HEK293 (cell line): ENCODE results near the gene GPR4.

Source experiments
- CTCF ChIA-PET: fragments of 350-600 bp; formaldehyde crosslinking; extraction: SDS; loops from one replicate; lab custom pipeline; 2021; ENCODE audit warnings: antibody characterized with exemption; lab: Yijun Ruan, JAX
- POLR2A ChIA-PET: fragments of 300-600 bp; formaldehyde crosslinking; extraction: SDS; loops from one replicate; lab custom pipeline; 2020; ENCODE audit warnings: antibody characterized with exemption, inconsistent platforms; lab: Yijun Ruan, JAX
- H3K27ac ChIP-seq: fragments of 200-500 bp; sonication (Bioruptor generic); 2 replicates; pipeline ENCODE4 v1.5.1; 2014; ENCODE audit warnings: low read depth, low read length, control low read depth, inconsistent platforms; ENCODE audit errors: extremely low read depth
- H3K36me3 ChIP-seq, 2 experiments: fragments of 200-500 bp in 1 of 2; sonication (Bioruptor generic) in 1 of 2; 1 replicate in 1 of 2; 2 replicates in 1 of 2; pipeline ENCODE4 v1.5.1; 2014 to 2017; ENCODE audit warnings: inconsistent platforms in 2 of 2, low read length in 2 of 2; ENCODE audit not compliant: control insufficient read depth in 2 of 2, insufficient read depth in 1 of 2
- H3K4me1 ChIP-seq: fragments of 200-500 bp; sonication (Bioruptor generic); 2 replicates; pipeline ENCODE4 v1.5.1; 2014; ENCODE audit warnings: mild to moderate bottlenecking, low read length, inconsistent platforms; ENCODE audit not compliant: control insufficient read depth, insufficient read depth
- H3K4me3 ChIP-seq: 2 replicates; pipeline ENCODE4 v1.5.1; 2011; ENCODE audit warnings: low read depth, mild to moderate bottlenecking, control low read depth, low read length, moderate library complexity
- H3K9me3 ChIP-seq: fragments of 200-500 bp; sonication (Bioruptor generic); 2 replicates; pipeline ENCODE4 v1.5.1; 2014; ENCODE audit warnings: low read depth, low read length, inconsistent platforms; ENCODE audit not compliant: control insufficient read depth, insufficient read depth
- FEZF1 ChIP-seq: fragments of 450-650 bp; formaldehyde crosslinking; IDR thresholded peaks from 2 replicates; pipeline ENCODE4 v1.5.1; 2016; ENCODE audit warnings: missing biosample characterization, missing genetic modification characterization
- KLF1 ChIP-seq: fragments of 450-650 bp; formaldehyde crosslinking; IDR thresholded peaks from 2 replicates; pipeline ENCODE4 v1.5.1; 2016; ENCODE audit warnings: missing biosample characterization, missing genetic modification characterization
- SETDB1 ChIP-seq: IDR thresholded peaks from one replicate; pipeline ENCODE4 v1.6.1; 2017; ENCODE audit warnings: mild to moderate bottlenecking, low read length, moderate library complexity, mixed read lengths; ENCODE audit not compliant: insufficient read length
- WT1 ChIP-seq: fragments of 450-650 bp; formaldehyde crosslinking; IDR thresholded peaks from 2 replicates; pipeline ENCODE4 v1.5.1; 2016; ENCODE audit warnings: missing biosample characterization, missing genetic modification characterization
- YY2 ChIP-seq: fragments of 450-650 bp; formaldehyde crosslinking; IDR thresholded peaks from 2 replicates; pipeline ENCODE4 v1.5.1; 2016; ENCODE audit warnings: missing biosample characterization, missing genetic modification characterization
- ZBTB17 ChIP-seq: fragments of 450-650 bp; formaldehyde crosslinking; IDR thresholded peaks from 2 replicates; pipeline ENCODE4 v1.5.1; 2016; ENCODE audit warnings: missing biosample characterization, missing genetic modification characterization
- ZBTB21 ChIP-seq: fragments of 450-650 bp; formaldehyde crosslinking; IDR thresholded peaks from 2 replicates; pipeline ENCODE4 v1.5.1; 2017; ENCODE audit warnings: missing biosample characterization, missing genetic modification characterization
- ZEB2 ChIP-seq: fragments of 450-650 bp; formaldehyde crosslinking; IDR thresholded peaks from 2 replicates; pipeline ENCODE4 v1.5.1; 2016; ENCODE audit warnings: missing biosample characterization, missing genetic modification characterization
- ZNF19 ChIP-seq: fragments of 450-650 bp; formaldehyde crosslinking; IDR thresholded peaks from 2 replicates; pipeline ENCODE4; 2016; ENCODE audit warnings: missing biosample characterization, missing genetic modification characterization, low read depth
- ZNF24 ChIP-seq: fragments of 450-650 bp; formaldehyde crosslinking; IDR thresholded peaks from 2 replicates; pipeline ENCODE4 v1.5.1; 2016; ENCODE audit warnings: missing biosample characterization, missing genetic modification characterization
- ZNF37A ChIP-seq: fragments of 450-650 bp; IDR thresholded peaks from 2 replicates; pipeline ENCODE4 v1.5.1; 2018; ENCODE audit warnings: missing biosample characterization, missing genetic modification characterization
- ZNF391 ChIP-seq: fragments of 450-650 bp; formaldehyde crosslinking; IDR thresholded peaks from 2 replicates; pipeline ENCODE4 v1.5.1; 2016; ENCODE audit warnings: low read depth, missing biosample characterization, missing genetic modification characterization, borderline replicate concordance
- ZNF654 ChIP-seq: fragments of 450-650 bp; formaldehyde crosslinking; IDR thresholded peaks from 2 replicates; pipeline ENCODE4 v1.5.1; 2016; ENCODE audit warnings: low read depth, missing biosample characterization, missing genetic modification characterization
- ZSCAN16 ChIP-seq: fragments of 450-650 bp; formaldehyde crosslinking; IDR thresholded peaks from 2 replicates; pipeline ENCODE4 v1.5.1; 2016; ENCODE audit warnings: missing biosample characterization, missing genetic modification characterization
- ZSCAN23 ChIP-seq: fragments of 450-650 bp; formaldehyde crosslinking; IDR thresholded peaks from 2 replicates; pipeline ENCODE4 v1.5.1; 2016; ENCODE audit warnings: missing biosample characterization, missing genetic modification characterization
- ZSCAN30 ChIP-seq: fragments of 450-650 bp; IDR thresholded peaks from 2 replicates; pipeline ENCODE4 v1.5.1; 2018; ENCODE audit warnings: missing biosample characterization, mild to moderate bottlenecking, missing genetic modification characterization, moderate library complexity
- TF ChIP-seq, protein P1 (sequence below): fragments of 450-650 bp; formaldehyde crosslinking; IDR thresholded peaks from 2 replicates; pipeline ENCODE4 v1.5.1; 2016; ENCODE audit warnings: missing biosample characterization, missing genetic modification characterization
- TF ChIP-seq, protein P2 (sequence below): fragments of 450-650 bp; formaldehyde crosslinking; IDR thresholded peaks from 2 replicates; pipeline ENCODE4 v1.5.1; 2016; ENCODE audit warnings: missing biosample characterization, missing genetic modification characterization
- TF ChIP-seq, protein P3 (sequence below): fragments of 450-650 bp; formaldehyde crosslinking; conservative IDR thresholded peaks from 2 replicates; pipeline ENCODE4 v1.5.1; 2016; ENCODE audit warnings: low read depth, missing biosample characterization, missing genetic modification characterization
- TF ChIP-seq, protein P4 (sequence below): fragments of 450-650 bp; formaldehyde crosslinking; IDR thresholded peaks from 2 replicates; pipeline ENCODE4 v1.5.1; 2016; ENCODE audit warnings: missing biosample characterization, missing genetic modification characterization
- TF ChIP-seq, protein P5 (sequence below): sonication (generic); formaldehyde crosslinking; IDR thresholded peaks from 2 replicates; pipeline ENCODE4 v1.8.1; 2022; ENCODE audit warnings: mild to moderate bottlenecking, moderate library complexity, missing genetic modification reagents
- TF ChIP-seq, protein P6 (sequence below): fragments of 450-650 bp; formaldehyde crosslinking; IDR thresholded peaks from 2 replicates; pipeline ENCODE4 v1.5.1; 2016; ENCODE audit warnings: missing biosample characterization, missing genetic modification characterization

GPR4 gene

DNA sequence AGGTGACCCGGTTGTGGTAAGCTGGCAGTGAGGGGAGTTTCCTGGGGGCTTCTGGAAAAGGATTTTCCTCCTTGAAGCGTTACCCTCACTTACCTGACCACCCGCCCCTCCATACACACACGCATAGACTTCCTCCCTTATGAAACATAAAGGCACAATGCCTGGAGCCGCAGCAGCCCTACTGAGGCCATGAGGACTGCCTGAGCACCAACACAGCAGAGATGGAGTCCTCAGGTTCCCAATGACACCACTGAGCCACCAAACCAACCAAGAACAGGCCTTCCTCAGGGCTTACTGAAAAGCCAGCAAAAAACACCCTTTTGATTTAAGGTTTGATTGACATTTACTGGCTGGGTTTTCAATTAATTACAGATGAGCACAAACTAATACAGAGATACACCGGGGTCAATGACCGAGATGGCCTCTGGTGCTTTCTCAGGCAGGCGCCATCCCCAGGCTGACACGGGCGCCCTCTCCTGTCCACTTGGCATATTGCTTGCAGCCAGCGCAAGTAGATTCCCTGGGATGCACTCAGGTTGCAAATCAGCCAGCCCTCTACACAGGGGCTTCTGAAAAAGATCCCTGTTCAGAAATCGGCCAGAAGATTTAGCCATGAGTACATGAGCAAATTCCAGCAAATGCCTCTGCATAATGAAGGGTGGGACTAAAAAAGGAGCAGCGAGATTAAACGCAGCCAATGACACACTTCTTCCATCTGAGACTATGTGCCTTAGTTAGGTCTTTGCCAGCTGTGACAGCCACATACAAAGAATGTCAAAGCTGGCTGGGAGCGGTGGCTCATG, 32.2 kb downstream of the GPR4 start:
- Histone ChIP-seq H3K9me3 (no peaks in the 10 kb centered on the region), H3K4me1 (peaks cover 7% of the 10 kb centered on the region), H3K36me3 (no peaks in the 10 kb centered on the region; a peak in 1 of 3 replicates), H3K27ac (no peak overlapping the region), H3K4me3 (no peak overlapping the region)
- 0 out of 2 replicates have a peak, but pooled peaks have one; percentile 18 for TF ChIP-seq ZSCAN30 (tag by site-specific recombination)
- no peak for TF ChIP-seq ZNF19
- TF ChIP-seq SETDB1: peak; percentile 36
- TF ChIP-seq, protein P1, sequence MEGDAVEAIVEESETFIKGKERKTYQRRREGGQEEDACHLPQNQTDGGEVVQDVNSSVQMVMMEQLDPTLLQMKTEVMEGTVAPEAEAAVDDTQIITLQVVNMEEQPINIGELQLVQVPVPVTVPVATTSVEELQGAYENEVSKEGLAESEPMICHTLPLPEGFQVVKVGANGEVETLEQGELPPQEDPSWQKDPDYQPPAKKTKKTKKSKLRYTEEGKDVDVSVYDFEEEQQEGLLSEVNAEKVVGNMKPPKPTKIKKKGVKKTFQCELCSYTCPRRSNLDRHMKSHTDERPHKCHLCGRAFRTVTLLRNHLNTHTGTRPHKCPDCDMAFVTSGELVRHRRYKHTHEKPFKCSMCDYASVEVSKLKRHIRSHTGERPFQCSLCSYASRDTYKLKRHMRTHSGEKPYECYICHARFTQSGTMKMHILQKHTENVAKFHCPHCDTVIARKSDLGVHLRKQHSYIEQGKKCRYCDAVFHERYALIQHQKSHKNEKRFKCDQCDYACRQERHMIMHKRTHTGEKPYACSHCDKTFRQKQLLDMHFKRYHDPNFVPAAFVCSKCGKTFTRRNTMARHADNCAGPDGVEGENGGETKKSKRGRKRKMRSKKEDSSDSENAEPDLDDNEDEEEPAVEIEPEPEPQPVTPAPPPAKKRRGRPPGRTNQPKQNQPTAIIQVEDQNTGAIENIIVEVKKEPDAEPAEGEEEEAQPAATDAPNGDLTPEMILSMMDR (tag by site-specific recombination): peak; percentile 51; the same call in 1 of the 2 replicates
- TF ChIP-seq, protein P2, sequence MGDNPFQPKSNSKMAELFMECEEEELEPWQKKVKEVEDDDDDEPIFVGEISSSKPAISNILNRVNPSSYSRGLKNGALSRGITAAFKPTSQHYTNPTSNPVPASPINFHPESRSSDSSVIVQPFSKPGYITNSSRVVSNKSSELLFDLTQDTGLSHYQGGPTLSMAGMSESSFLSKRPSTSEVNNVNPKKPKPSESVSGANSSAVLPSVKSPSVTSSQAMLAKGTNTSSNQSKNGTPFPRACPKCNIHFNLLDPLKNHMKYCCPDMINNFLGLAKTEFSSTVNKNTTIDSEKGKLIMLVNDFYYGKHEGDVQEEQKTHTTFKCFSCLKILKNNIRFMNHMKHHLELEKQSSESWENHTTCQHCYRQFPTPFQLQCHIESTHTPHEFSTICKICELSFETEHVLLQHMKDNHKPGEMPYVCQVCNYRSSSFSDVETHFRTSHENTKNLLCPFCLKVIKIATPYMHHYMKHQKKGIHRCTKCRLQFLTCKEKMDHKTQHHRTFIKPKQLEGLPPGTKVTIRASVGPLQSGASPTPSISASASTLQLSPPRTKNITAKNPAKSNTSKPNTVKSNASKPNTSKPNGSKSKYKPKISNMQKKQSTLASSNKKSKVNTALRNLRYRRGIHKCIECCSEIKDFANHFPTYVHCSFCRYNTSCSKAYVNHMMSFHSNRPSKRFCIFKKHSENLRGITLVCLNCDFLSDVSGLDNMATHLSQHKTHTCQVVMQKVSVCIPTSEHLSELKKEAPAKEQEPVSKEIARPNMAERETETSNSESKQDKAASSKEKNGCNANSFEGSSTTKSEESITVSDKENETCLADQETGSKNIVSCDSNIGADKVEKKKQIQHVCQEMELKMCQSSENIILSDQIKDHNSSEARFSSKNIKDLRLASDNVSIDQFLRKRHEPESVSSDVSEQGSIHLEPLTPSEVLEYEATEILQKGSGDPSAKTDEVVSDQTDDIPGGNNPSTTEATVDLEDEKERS: 0 out of 2 replicates have a peak, but pooled peaks have one; percentile 54
- peak; percentile 46 for TF ChIP-seq ZNF654 (tag by site-specific recombination)
- no peak for TF ChIP-seq ZSCAN16
- TF ChIP-seq, protein P3, sequence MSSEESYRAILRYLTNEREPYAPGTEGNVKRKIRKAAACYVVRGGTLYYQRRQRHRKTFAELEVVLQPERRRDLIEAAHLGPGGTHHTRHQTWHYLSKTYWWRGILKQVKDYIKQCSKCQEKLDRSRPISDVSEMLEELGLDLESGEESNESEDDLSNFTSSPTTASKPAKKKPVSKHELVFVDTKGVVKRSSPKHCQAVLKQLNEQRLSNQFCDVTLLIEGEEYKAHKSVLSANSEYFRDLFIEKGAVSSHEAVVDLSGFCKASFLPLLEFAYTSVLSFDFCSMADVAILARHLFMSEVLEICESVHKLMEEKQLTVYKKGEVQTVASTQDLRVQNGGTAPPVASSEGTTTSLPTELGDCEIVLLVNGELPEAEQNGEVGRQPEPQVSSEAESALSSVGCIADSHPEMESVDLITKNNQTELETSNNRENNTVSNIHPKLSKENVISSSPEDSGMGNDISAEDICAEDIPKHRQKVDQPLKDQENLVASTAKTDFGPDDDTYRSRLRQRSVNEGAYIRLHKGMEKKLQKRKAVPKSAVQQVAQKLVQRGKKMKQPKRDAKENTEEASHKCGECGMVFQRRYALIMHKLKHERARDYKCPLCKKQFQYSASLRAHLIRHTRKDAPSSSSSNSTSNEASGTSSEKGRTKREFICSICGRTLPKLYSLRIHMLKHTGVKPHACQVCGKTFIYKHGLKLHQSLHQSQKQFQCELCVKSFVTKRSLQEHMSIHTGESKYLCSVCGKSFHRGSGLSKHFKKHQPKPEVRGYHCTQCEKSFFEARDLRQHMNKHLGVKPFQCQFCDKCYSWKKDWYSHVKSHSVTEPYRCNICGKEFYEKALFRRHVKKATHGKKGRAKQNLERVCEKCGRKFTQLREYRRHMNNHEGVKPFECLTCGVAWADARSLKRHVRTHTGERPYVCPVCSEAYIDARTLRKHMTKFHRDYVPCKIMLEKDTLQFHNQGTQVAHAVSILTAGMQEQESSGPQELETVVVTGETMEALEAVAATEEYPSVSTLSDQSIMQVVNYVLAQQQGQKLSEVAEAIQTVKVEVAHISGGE (tag by site-specific recombination): no peak
- peak; percentile 68 for TF ChIP-seq ZBTB17 (tag by site-specific recombination)
- CTCF ChIA-PET: interaction anchor here (0.7 to 4.8 kb wide), 6 partner anchors 10 to 74 kb away, joined by 3 to 46 read pairs (median 3); no protein-coding TSS in a partner anchor
- POLR2A ChIA-PET: interaction anchor here (0.6 kb wide), 1 partner anchor 34 kb away, joined by 3 read pairs; no protein-coding TSS in a partner anchor

DNA sequence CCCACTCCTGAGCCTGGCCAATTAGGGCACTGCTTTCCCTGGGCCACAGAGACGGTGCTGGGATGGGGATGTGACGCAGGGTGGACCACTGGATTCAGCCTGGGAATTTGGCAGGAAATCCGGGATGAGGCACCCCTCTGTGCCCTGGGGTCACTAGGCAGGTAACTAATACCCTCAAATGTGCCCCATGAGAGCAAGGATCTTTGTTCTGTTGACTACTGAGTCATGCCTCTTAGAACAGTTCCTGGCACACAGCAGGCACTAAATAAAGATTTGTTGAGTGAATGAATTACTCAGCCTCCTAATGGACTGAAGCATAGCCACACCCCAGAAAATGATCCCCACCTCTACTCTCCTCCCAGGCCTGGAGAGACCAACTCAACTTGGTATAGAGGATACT, 33.3 kb downstream of the GPR4 start:
- peaks cover 7% of the 10 kb centered on the region for H3K4me1 ChIP-seq
- CTCF ChIA-PET: interaction anchor here (0.9 to 4.8 kb wide), 4 partner anchors 11 to 129 kb away, joined by 3 to 46 read pairs (median 4); no protein-coding TSS in a partner anchor
- no peak overlapping the region for H3K27ac ChIP-seq
- TF ChIP-seq, protein P4, sequence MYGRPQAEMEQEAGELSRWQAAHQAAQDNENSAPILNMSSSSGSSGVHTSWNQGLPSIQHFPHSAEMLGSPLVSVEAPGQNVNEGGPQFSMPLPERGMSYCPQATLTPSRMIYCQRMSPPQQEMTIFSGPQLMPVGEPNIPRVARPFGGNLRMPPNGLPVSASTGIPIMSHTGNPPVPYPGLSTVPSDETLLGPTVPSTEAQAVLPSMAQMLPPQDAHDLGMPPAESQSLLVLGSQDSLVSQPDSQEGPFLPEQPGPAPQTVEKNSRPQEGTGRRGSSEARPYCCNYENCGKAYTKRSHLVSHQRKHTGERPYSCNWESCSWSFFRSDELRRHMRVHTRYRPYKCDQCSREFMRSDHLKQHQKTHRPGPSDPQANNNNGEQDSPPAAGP (tag by site-specific recombination): peak; percentile 95
- peak; percentile 57; the same call in 1 of the 2 replicates for TF ChIP-seq ZEB2 (tag by site-specific recombination)
- no peak for TF ChIP-seq ZBTB21 (tag by site-specific recombination)
- peak; percentile 91 for TF ChIP-seq KLF1 (tag by site-specific recombination)
- TF ChIP-seq, protein P5, sequence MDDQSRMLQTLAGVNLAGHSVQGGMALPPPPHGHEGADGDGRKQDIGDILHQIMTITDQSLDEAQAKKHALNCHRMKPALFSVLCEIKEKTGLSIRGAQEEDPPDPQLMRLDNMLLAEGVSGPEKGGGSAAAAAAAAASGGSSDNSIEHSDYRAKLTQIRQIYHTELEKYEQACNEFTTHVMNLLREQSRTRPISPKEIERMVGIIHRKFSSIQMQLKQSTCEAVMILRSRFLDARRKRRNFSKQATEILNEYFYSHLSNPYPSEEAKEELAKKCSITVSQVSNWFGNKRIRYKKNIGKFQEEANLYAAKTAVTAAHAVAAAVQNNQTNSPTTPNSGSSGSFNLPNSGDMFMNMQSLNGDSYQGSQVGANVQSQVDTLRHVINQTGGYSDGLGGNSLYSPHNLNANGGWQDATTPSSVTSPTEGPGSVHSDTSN (CRISPR knock-in tag): no peak
- peak; percentile 64 for TF ChIP-seq WT1 (tag by site-specific recombination)
- peak; percentile 43 for TF ChIP-seq FEZF1
- TF ChIP-seq ZNF37A (tag by site-specific recombination): no peak
- peak; percentile 85 for TF ChIP-seq ZNF24 (tag by site-specific recombination)
- TF ChIP-seq SETDB1: no peak
- TF ChIP-seq YY2 (tag by site-specific recombination): no peak
- TF ChIP-seq, protein P6, sequence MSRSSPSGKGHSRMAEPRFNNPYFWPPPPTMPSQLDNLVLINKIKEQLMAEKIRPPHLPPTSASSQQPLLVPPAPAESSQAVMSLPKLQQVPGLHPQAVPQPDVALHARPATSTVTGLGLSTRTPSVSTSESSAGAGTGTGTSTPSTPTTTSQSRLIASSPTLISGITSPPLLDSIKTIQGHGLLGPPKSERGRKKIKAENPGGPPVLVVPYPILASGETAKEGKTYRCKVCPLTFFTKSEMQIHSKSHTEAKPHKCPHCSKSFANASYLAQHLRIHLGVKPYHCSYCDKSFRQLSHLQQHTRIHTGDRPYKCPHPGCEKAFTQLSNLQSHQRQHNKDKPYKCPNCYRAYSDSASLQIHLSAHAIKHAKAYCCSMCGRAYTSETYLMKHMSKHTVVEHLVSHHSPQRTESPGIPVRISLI (tag by site-specific recombination): no peak
- TF ChIP-seq ZSCAN23 (tag by site-specific recombination): no peak
- TF ChIP-seq ZNF391 (tag by site-specific recombination): peak; percentile 26; the same call in 1 of the 2 replicates

More for the DNA sequence above, 33.3 kb downstream of the GPR4 start:
- no peaks in the 10 kb centered on the region for H3K9me3 ChIP-seq
- POLR2A ChIA-PET: no interaction called here
- H3K36me3 ChIP-seq: no peaks in the 10 kb centered on the region; a peak in 1 of 3 replicates
- H3K4me3 ChIP-seq: no peak overlapping the region
